Measurements from ENCODE around the gene REEP6.

GRCh38 chr19:1525343-1525742, 34.4 kb downstream of the REEP6 start:
- no peak for TF ChIP-seq CTCF (IDR thresholded peaks at IDR 0.05)
- no peak for TF ChIP-seq POLR2AphosphoS5 (IDR thresholded peaks at IDR 0.05; ENCODE audit: low read depth, low read length)
- TF ChIP-seq, protein P1, sequence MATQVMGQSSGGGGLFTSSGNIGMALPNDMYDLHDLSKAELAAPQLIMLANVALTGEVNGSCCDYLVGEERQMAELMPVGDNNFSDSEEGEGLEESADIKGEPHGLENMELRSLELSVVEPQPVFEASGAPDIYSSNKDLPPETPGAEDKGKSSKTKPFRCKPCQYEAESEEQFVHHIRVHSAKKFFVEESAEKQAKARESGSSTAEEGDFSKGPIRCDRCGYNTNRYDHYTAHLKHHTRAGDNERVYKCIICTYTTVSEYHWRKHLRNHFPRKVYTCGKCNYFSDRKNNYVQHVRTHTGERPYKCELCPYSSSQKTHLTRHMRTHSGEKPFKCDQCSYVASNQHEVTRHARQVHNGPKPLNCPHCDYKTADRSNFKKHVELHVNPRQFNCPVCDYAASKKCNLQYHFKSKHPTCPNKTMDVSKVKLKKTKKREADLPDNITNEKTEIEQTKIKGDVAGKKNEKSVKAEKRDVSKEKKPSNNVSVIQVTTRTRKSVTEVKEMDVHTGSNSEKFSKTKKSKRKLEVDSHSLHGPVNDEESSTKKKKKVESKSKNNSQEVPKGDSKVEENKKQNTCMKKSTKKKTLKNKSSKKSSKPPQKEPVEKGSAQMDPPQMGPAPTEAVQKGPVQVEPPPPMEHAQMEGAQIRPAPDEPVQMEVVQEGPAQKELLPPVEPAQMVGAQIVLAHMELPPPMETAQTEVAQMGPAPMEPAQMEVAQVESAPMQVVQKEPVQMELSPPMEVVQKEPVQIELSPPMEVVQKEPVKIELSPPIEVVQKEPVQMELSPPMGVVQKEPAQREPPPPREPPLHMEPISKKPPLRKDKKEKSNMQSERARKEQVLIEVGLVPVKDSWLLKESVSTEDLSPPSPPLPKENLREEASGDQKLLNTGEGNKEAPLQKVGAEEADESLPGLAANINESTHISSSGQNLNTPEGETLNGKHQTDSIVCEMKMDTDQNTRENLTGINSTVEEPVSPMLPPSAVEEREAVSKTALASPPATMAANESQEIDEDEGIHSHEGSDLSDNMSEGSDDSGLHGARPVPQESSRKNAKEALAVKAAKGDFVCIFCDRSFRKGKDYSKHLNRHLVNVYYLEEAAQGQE (IDR thresholded peaks at IDR 0.05; ENCODE audit: insufficient read depth in 1 of 2, low read depth in 2 of 2, low read length in 1 of 2): no peak
- TF ChIP-seq SIN3A (IDR thresholded peaks at IDR 0.05; ENCODE audit: borderline replicate concordance, insufficient read depth, low read depth, low read length): no peak

Measured in Panc1 (cell line).